AG04449 (cell line): ENCODE measurements around the gene NELL2.

Experiments used
- CTCF ChIA-PET: fragments of 350-600 bp; formaldehyde crosslinking; extraction: SDS; loops from one replicate; lab custom pipeline; 2021; ENCODE audit warnings: antibody characterized with exemption; lab: Yijun Ruan, JAX
- POLR2A ChIA-PET: fragments of 400-600, 350-600 bp; formaldehyde crosslinking; extraction: SDS; loops from one replicate; lab custom pipeline; 2020; ENCODE audit warnings: antibody characterized with exemption, inconsistent platforms; lab: Yijun Ruan, JAX
- DNase-seq: peaks from one replicate; pipeline ENCODE4 v3.0.0-alpha.2; 2010; ENCODE audit warnings: low read depth, low spot score
- H3K4me3 ChIP-seq: 2 replicates; pipeline ENCODE4 v1.5.1; 2011; ENCODE audit warnings: low read depth, mild to moderate bottlenecking, control low read depth, low read length
- CTCF ChIP-seq: IDR thresholded peaks from one replicate; pipeline ENCODE4 v1.5.1; 2011; ENCODE audit warnings: mild to moderate bottlenecking, moderate library complexity, low read length, control low read depth, inconsistent platforms; ENCODE audit not compliant: insufficient read depth; ENCODE audit errors: missing control alignments

NELL2 gene

DNA sequence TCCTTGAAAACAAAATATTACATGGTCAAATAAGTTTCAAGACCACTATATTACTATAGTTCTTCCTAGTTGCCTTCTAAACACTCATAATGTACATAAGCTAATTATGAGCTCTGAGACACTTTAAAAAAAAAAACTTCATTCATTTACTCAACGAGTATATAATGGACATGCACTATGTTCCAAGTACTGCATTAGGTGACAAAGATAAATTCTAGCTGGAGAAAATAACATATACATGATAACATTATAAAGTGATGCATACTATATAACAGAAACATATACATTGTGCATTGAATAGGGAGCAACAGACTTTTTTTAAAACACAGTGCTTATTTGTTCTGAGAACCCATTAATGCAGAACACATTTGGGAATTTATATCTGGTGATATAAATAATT lies 202.3 kb downstream of the NELL2 start:
- DNase-seq, result no peak
- ChIA-PET CTCF (no interaction called here), POLR2A (no interaction called here)
- TF ChIP-seq CTCF, result no peak
- no peak overlapping the region for H3K4me3 ChIP-seq

GRCh38 chr12:44672042-44672441 lies 204.1 kb downstream of the NELL2 start:
- TF ChIP-seq CTCF, result no peak
- DNase-seq, result no peak
- POLR2A ChIA-PET, result no interaction called here
- CTCF ChIA-PET, result no interaction called here
- no peak overlapping the region for H3K4me3 ChIP-seq

DNA sequence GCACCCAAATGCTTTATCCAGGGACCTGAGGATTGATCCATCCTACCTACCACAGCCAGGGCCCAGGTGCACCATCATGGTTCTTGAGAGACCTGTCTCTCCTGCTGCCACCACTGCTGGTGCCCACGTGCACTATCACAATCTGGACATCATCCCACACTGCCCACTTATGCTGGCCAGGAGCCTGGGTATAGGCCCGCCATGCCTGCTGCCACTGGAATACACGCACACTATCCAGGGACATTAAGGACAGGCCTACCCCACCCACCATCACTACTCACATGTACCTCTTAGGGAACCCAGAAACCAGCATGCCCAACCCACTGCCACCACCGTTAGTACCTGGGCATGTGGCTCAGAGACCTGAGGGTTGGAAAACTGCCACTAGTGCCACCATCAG lies 207.7 kb downstream of the NELL2 start:
- TF ChIP-seq CTCF, result no peak
- ChIA-PET CTCF (no interaction called here), POLR2A (no interaction called here)
- no peak overlapping the region for H3K4me3 ChIP-seq
- no peak for DNase-seq

GRCh38 chr12:44667461-44667860 lies 208.7 kb downstream of the NELL2 start:
- no peak for TF ChIP-seq CTCF
- CTCF ChIA-PET, result no interaction called here
- no peak overlapping the region for H3K4me3 ChIP-seq
- DNase-seq, result no peak
- POLR2A ChIA-PET, result no interaction called here

DNA sequence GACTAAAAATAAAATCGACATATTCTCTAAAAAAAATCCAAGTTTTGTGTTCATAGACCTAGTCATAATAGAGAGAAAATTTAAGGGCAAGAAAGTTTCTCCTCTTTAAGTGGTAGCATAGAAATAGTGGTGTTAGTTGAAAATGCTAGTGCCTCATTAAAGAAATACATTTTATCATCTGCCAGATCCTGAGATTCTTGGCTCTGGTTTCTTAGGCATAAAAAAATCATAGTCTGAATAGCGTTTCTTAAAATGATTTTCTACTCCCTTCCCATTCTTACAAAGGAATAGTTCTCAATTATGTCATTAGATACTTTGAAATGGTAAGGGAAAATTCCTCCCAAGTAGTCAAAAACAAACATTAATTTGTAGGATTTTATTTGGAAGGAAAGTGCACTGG lies 212.8 kb downstream of the NELL2 start:
- no peak for TF ChIP-seq CTCF
- ChIA-PET POLR2A (no interaction called here), CTCF (no interaction called here)

DNA sequence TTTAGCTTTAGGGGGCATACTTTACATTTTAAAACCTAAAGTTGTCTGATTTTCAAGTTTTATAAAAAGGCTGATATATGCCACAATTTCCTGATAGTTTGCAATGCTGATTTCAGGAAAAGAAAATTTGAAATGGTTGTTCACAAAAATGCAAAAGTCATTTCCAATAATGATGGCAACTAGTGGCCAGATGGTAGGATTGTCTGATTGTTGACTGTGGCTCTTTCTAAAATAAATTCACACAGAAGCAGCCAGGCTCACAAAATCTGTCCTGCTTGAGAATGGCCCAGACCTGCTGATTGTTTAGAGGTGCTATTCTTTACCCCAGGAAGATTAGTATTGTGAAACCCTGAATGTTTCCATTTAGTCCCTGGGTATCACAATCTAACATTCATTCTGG lies 220.3 kb downstream of the NELL2 start:
- no peak overlapping the region for H3K4me3 ChIP-seq
- ChIA-PET POLR2A (no interaction called here), CTCF (no interaction called here)
- no peak for TF ChIP-seq CTCF
- no peak for DNase-seq

More for the DNA sequence above, 212.8 kb downstream of the NELL2 start:
- DNase-seq, result no peak
- H3K4me3 ChIP-seq, result no peak overlapping the region
